Measurements from ENCODE around the gene HSBP1L1.
A peak's percentile ranks its signal among the peaks of the same experiment; 100 is the strongest.

The HSBP1L1 gene

GRCh38 chr18:80002468-80002867 is 38.0 kb downstream of the HSBP1L1 start:
- Histone ChIP-seq H4K91ac (ENCODE audit: low read depth, low read length) (no peak overlapping the region), H3K23ac (ENCODE audit: low read length) (no peak overlapping the region), H3K4me1 (ENCODE audit: control insufficient read depth in 1 of 2, insufficient read depth in 2 of 2, low read length in 2 of 2) (no peaks in the 10 kb centered on the region), H4K12ac (ENCODE audit: low read depth, low read length) (no peak overlapping the region), H4K8ac (ENCODE audit: low read depth, low read length) (no peak overlapping the region), H3K27ac (ENCODE audit: low read depth, low read length) (no peak overlapping the region), H3K36me3 (ENCODE audit: control insufficient read depth in 1 of 2, insufficient read depth in 2 of 2, low read length in 2 of 2) (peaks cover 0 to 2% of the 10 kb centered on the region in 2 experiments), H3K4me2 (ENCODE audit: low read length) (no peak overlapping the region), H2BK120ac (ENCODE audit: insufficient read depth, low read length, poor library complexity) (no peak overlapping the region), H3K9me3 (ENCODE audit: insufficient read depth, low read depth, low read length) (peaks cover 7% of the 10 kb centered on the region), H3K79me1 (ENCODE audit: low read length) (no peaks in the 10 kb centered on the region), H2BK5ac (ENCODE audit: low read depth, low read length, poor library complexity) (no peak overlapping the region), H3K14ac (ENCODE audit: low read length) (no peak overlapping the region), H3K9ac (ENCODE audit: low read length) (no peak overlapping the region), H3K18ac (ENCODE audit: low read length) (no peak overlapping the region), H3K27me3 (ENCODE audit: insufficient read depth, low read length) (no peaks in the 10 kb centered on the region), H2BK12ac (ENCODE audit: low read length) (no peak overlapping the region), H3K79me2 (ENCODE audit: control insufficient read depth, insufficient read depth, low read length, poor library complexity) (no peaks in the 10 kb centered on the region), H2AFZ (ENCODE audit: insufficient read depth, low read length, poor library complexity) (no peak overlapping the region), H3K4ac (ENCODE audit: low read depth, low read length) (no peak overlapping the region), H3K4me3 (ENCODE audit: low read depth, low read length) (no peak overlapping the region), H2AK5ac (ENCODE audit: low read length) (no peak overlapping the region)
- DNase-seq, result no peak
- WGBS (ENCODE audit: extremely low coverage, insufficient coverage, insufficient read length), result no CpG with 5 or more reads among the region's 5 CpGs

DNA sequence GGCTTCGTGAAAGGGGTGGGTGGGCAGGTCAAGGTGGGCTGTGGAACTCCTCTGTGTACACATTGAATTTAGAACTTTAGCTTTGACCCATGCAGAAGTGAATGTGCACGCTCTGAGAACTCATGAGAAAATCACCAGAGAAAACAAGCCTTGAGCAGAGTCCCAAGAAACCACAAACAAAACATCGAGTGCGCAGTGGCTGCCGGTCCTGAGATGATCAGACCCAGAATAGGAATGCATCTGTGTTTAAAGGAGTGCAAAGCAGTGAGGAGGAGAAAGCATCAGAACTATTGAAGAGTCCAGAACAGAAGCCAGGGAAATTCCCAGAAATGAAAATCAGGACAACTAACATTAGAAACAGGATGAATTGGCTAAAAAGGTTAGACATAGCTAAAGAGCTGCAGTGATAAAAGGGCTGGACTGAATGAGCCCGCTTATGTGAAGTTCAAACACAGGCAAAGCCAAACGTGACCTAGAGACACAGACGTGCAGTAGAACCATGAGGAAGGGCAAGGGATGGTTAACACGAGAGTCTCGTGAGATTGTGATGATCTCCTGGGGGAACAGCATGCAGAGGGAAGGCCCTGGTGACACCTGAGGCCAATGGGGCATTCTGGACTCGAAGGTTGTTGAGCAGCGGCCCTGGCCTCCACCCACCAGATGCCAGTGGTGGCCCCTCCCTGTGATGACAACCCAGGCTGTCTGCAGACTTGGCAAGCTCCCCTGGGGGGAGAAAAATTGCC is 40.3 kb downstream of the HSBP1L1 start:
- Histone ChIP-seq H2BK12ac (ENCODE audit: low read length) (no peak overlapping the region), H2BK5ac (ENCODE audit: low read depth, low read length, poor library complexity) (no peak overlapping the region), H4K8ac (ENCODE audit: low read depth, low read length) (no peak overlapping the region), H3K4me3 (ENCODE audit: low read depth, low read length) (no peak overlapping the region), H4K91ac (ENCODE audit: low read depth, low read length) (no peak overlapping the region), H3K4ac (ENCODE audit: low read depth, low read length) (no peak overlapping the region), H2BK120ac (ENCODE audit: insufficient read depth, low read length, poor library complexity) (no peak overlapping the region), H3K9ac (ENCODE audit: low read length) (no peak overlapping the region), H3K14ac (ENCODE audit: low read length) (no peak overlapping the region), H2AFZ (ENCODE audit: insufficient read depth, low read length, poor library complexity) (no peak overlapping the region), H3K9me3 (ENCODE audit: insufficient read depth, low read depth, low read length) (peaks cover 13% of the 10 kb centered on the region), H3K27me3 (ENCODE audit: insufficient read depth, low read length) (no peaks in the 10 kb centered on the region), H3K18ac (ENCODE audit: low read length) (no peak overlapping the region), H3K36me3 (ENCODE audit: control insufficient read depth in 1 of 2, insufficient read depth in 2 of 2, low read length in 2 of 2) (peaks cover 0 to 2% of the 10 kb centered on the region in 2 experiments), H2AK5ac (ENCODE audit: low read length) (no peak overlapping the region), H3K23ac (ENCODE audit: low read length) (no peak overlapping the region), H3K79me2 (ENCODE audit: control insufficient read depth, insufficient read depth, low read length, poor library complexity) (no peaks in the 10 kb centered on the region), H3K27ac (ENCODE audit: low read depth, low read length) (no peak overlapping the region), H4K12ac (ENCODE audit: low read depth, low read length) (no peak overlapping the region), H3K4me2 (ENCODE audit: low read length) (no peak overlapping the region), H3K4me1 (ENCODE audit: control insufficient read depth in 1 of 2, insufficient read depth in 2 of 2, low read length in 2 of 2) (no peaks in the 10 kb centered on the region), H3K79me1 (ENCODE audit: low read length) (no peaks in the 10 kb centered on the region)
- no CpG with 5 or more reads among the region's 12 CpGs for WGBS (ENCODE audit: extremely low coverage, insufficient coverage, insufficient read length)
- DNase-seq, result no peak

- H2BK5ac ChIP-seq (ENCODE audit: low read depth, low read length, poor library complexity), result no peak overlapping the region
- no peak overlapping the region for H3K27ac ChIP-seq (ENCODE audit: low read depth, low read length)
- no peak overlapping the region for H2BK120ac ChIP-seq (ENCODE audit: insufficient read depth, low read length, poor library complexity)
- no peak for DNase-seq
- no peak overlapping the region for H3K18ac ChIP-seq (ENCODE audit: low read length)
- no peaks in the 10 kb centered on the region for H3K79me1 ChIP-seq (ENCODE audit: low read length)
- H3K36me3 ChIP-seq (ENCODE audit: control insufficient read depth in 1 of 2, insufficient read depth in 2 of 2, low read length in 2 of 2), result no peaks in the 10 kb centered on the region
- no peak overlapping the region for H3K4me2 ChIP-seq (ENCODE audit: low read length)
- no peak overlapping the region for H3K14ac ChIP-seq (ENCODE audit: low read length)
- H3K4me1 ChIP-seq (ENCODE audit: control insufficient read depth in 1 of 2, insufficient read depth in 2 of 2, low read length in 2 of 2), result peaks cover 0 to 2% of the 10 kb centered on the region in 2 experiments
- H3K9ac ChIP-seq (ENCODE audit: low read length), result no peak overlapping the region
- H3K79me2 ChIP-seq (ENCODE audit: control insufficient read depth, insufficient read depth, low read length, poor library complexity), result no peaks in the 10 kb centered on the region
- H4K12ac ChIP-seq (ENCODE audit: low read depth, low read length), result no peak overlapping the region
- peaks cover 11% of the 10 kb centered on the region for H3K9me3 ChIP-seq (ENCODE audit: insufficient read depth, low read depth, low read length)
- no peak overlapping the region for H4K91ac ChIP-seq (ENCODE audit: low read depth, low read length)
- H2AK5ac ChIP-seq (ENCODE audit: low read length), result no peak overlapping the region
- no peak overlapping the region for H3K4me3 ChIP-seq (ENCODE audit: low read depth, low read length)
- no peak overlapping the region for H2AFZ ChIP-seq (ENCODE audit: insufficient read depth, low read length, poor library complexity)
- H3K23ac ChIP-seq (ENCODE audit: low read length), result no peak overlapping the region
- H4K8ac ChIP-seq (ENCODE audit: low read depth, low read length), result no peak overlapping the region
- H3K4ac ChIP-seq (ENCODE audit: low read depth, low read length), result no peak overlapping the region
- no peak overlapping the region for H2BK12ac ChIP-seq (ENCODE audit: low read length)
- no peaks in the 10 kb centered on the region for H3K27me3 ChIP-seq (ENCODE audit: insufficient read depth, low read length)
- WGBS (ENCODE audit: extremely low coverage, insufficient coverage, insufficient read length), result no CpG with 5 or more reads among the region's 7 CpGs
These were observed 42.3 kb downstream of the HSBP1L1 start for GRCh38 chr18:80006724-80007123.

DNA sequence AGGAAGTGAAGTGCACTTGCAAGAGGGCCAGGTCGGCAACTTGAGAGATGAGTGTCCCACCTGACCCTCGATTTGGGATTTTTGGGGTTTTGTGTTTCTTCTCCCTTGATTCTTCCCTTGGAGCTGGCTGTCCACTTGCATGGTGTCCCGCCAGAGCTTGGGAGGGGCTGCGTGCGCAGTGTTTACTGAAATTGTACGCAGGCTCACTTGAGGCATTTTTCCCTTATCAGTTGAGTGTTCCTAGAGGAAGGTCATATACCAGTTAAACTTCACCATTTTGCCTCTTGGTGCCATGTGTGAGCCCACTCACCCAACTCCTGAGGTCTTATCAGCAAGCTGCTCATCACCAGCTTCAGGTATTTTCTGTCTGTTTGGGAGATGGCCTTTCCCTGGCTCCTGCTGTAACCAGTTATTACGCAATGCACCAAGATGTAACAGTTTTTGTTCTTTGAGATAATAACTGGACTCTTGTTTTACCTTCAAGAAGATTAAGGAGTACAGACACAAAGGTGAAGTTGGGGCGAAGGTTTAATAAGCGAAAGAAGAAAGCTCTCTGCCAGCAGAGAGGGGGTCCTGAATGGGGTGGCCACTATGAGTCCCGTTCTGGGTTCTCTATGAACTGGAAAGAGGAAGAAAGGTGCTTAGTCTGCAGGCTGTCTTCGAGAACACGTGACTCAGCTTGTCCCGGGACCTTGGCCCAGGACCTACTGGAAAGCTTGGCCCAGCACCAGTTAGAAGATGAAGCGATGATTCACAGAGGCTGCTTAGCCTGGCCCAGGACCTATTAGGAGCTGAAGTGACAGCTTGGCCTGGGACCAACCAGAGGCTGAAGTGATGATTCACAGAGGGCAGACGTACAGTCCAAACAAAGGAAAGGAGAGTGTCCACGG is 45.5 kb downstream of the HSBP1L1 start:
- H2BK12ac ChIP-seq (ENCODE audit: low read length), result no peak overlapping the region
- no peak overlapping the region for H4K8ac ChIP-seq (ENCODE audit: low read depth, low read length)
- H2BK5ac ChIP-seq (ENCODE audit: low read depth, low read length, poor library complexity), result no peak overlapping the region
- peaks cover 17% of the 10 kb centered on the region for H3K9me3 ChIP-seq (ENCODE audit: insufficient read depth, low read depth, low read length)
- H3K4me1 ChIP-seq (ENCODE audit: control insufficient read depth in 1 of 2, insufficient read depth in 2 of 2, low read length in 2 of 2), result peaks cover 0 to 2% of the 10 kb centered on the region in 2 experiments
- H4K91ac ChIP-seq (ENCODE audit: low read depth, low read length), result no peak overlapping the region
- no peak overlapping the region for H3K14ac ChIP-seq (ENCODE audit: low read length)
- no peaks in the 10 kb centered on the region for H3K36me3 ChIP-seq (ENCODE audit: control insufficient read depth in 1 of 2, insufficient read depth in 2 of 2, low read length in 2 of 2)
- H3K9ac ChIP-seq (ENCODE audit: low read length), result no peak overlapping the region
- no peaks in the 10 kb centered on the region for H3K27me3 ChIP-seq (ENCODE audit: insufficient read depth, low read length)
- WGBS (ENCODE audit: extremely low coverage, insufficient coverage, insufficient read length), result no CpG with 5 or more reads among the region's 16 CpGs
- no peaks in the 10 kb centered on the region for H3K79me2 ChIP-seq (ENCODE audit: control insufficient read depth, insufficient read depth, low read length, poor library complexity)
- H3K4ac ChIP-seq (ENCODE audit: low read depth, low read length), result no peak overlapping the region
- H4K12ac ChIP-seq (ENCODE audit: low read depth, low read length), result no peak overlapping the region
- peak in 1 of 2 donors; percentile 14 for DNase-seq
- H3K23ac ChIP-seq (ENCODE audit: low read length), result no peak overlapping the region
- H3K79me1 ChIP-seq (ENCODE audit: low read length), result no peaks in the 10 kb centered on the region
- no peak overlapping the region for H3K27ac ChIP-seq (ENCODE audit: low read depth, low read length)
- H2AK5ac ChIP-seq (ENCODE audit: low read length), result no peak overlapping the region
- no peak overlapping the region for H3K18ac ChIP-seq (ENCODE audit: low read length)
- no peak overlapping the region for H2BK120ac ChIP-seq (ENCODE audit: insufficient read depth, low read length, poor library complexity)
- no peak overlapping the region for H3K4me3 ChIP-seq (ENCODE audit: low read depth, low read length)
- H2AFZ ChIP-seq (ENCODE audit: insufficient read depth, low read length, poor library complexity), result no peak overlapping the region
- no peak overlapping the region for H3K4me2 ChIP-seq (ENCODE audit: low read length)

All from trophoblast cell (in vitro differentiated cells and primary cell).